Tibial artery (tissue), 4 donors: ENCODE data around the gene SLC4A8.
A peak's percentile ranks its signal among the peaks of the same experiment; 100 is the strongest.

Source experiments
- DNase-seq, 2 donors: peaks; one replicate each; pipeline ENCODE4 v3.0.0-alpha.2; 2019
- H3K27ac ChIP-seq, 2 donors: fragments of 200-600 bp; sonication (generic) in 1 of 2; 1 replicate in 1 of 2; 2 replicates in 1 of 2; pipeline ENCODE4 v1.5.1; 2018 to 2019; ENCODE audit warnings: mild to moderate bottlenecking in 1 of 2
- H3K27me3 ChIP-seq, 2 donors: fragments of 200-600 bp; sonication (generic) in 1 of 2; one replicate each; pipeline versions ENCODE4 v1.5.1 to v1.6.0; 2016 to 2019
- H3K36me3 ChIP-seq, 3 donors: fragments of 200-600 bp; sonication (generic) in 2 of 3; one replicate each; pipeline ENCODE4 v1.5.1; 2016 to 2019; ENCODE audit warnings: mild to moderate bottlenecking in 2 of 3
- H3K4me1 ChIP-seq, 4 donors: fragments of 200-600 bp; sonication (generic) in 2 of 4; 1 replicate in 3 of 4; 2 replicates in 1 of 4; pipeline ENCODE4 v1.5.1; 2016 to 2019
- H3K4me3 ChIP-seq, 2 donors: fragments of 200-600 bp; sonication (generic) in 1 of 2; 1 replicate in 1 of 2; 2 replicates in 1 of 2; pipeline ENCODE4 v1.5.1; 2018 to 2019; ENCODE audit warnings: mild to moderate bottlenecking in 2 of 2
- H3K9me3 ChIP-seq, 3 donors: fragments of 200-600 bp; sonication (generic) in 1 of 3; one replicate each; pipeline ENCODE4 v1.5.1; 2016 to 2019
- CTCF ChIP-seq, 2 experiments: fragments of 200-600 bp in 1 of 2; fragments of 450-650 bp in 1 of 2; IDR thresholded peaks; one replicate each; pipeline ENCODE4 v1.5.1; 2017 to 2019; ENCODE audit warnings: antibody characterized with exemption in 2 of 2, mild to moderate bottlenecking in 1 of 2, moderate library complexity in 1 of 2
- intact Hi-C: fragments of 100-400 bp; cut with DNase I; formaldehyde crosslinking; loops from one replicate; pipeline ENCODE4 v1.15.0; 2023; ENCODE audit warnings: low total_unique reads

Gene SLC4A8

GRCh38 chr12:51424094-51424661 is 453 bp upstream of the SLC4A8 start:
- no peaks in the 10 kb centered on the region for H3K9me3 ChIP-seq
- TF ChIP-seq CTCF (IDR thresholded peaks at IDR 0.05) = no peak
- no peak overlapping the region for H3K27ac ChIP-seq
- no peak for DNase-seq
- H3K4me3 ChIP-seq = peak overlapping the region; percentile 53 to 66
- intact Hi-C loops = no loop called here
- H3K36me3 ChIP-seq = no peaks in the 10 kb centered on the region
- H3K27me3 ChIP-seq = peaks cover 0 to 37% of the 10 kb centered on the region in 2 donors
- peaks cover 0 to 13% (median 9%) of the 10 kb centered on the region in 4 donors for H3K4me1 ChIP-seq

GRCh38 chr12:51428256-51428655 is 3.6 kb downstream of the SLC4A8 start:
- H3K27ac ChIP-seq = no peak overlapping the region
- H3K9me3 ChIP-seq = no peaks in the 10 kb centered on the region
- no peak overlapping the region for H3K4me3 ChIP-seq
- no peak for TF ChIP-seq CTCF (IDR thresholded peaks at IDR 0.05)
- H3K27me3 ChIP-seq = peaks cover 0 to 13% of the 10 kb centered on the region in 2 donors
- intact Hi-C loops = no loop called here
- no peak for DNase-seq
- peaks cover 0 to 13% (median 9%) of the 10 kb centered on the region in 4 donors for H3K4me1 ChIP-seq
- no peaks in the 10 kb centered on the region for H3K36me3 ChIP-seq

- Histone ChIP-seq H3K4me1 (peaks cover 0 to 6% (median 5%) of the 10 kb centered on the region in 4 donors), H3K27me3 (peaks cover 0 to 8% of the 10 kb centered on the region in 2 donors), H3K27ac (no peak overlapping the region), H3K36me3 (no peaks in the 10 kb centered on the region), H3K4me3 (no peak overlapping the region), H3K9me3 (no peaks in the 10 kb centered on the region)
- DNase-seq = no peak
- no peak for TF ChIP-seq CTCF (IDR thresholded peaks at IDR 0.05)
- intact Hi-C loops = no loop called here
Measured at GRCh38 chr12:51429700-51430099, 5.1 kb downstream of the SLC4A8 start.

GRCh38 chr12:51430196-51430895 is 5.7 kb downstream of the SLC4A8 start:
- no peaks in the 10 kb centered on the region for H3K9me3 ChIP-seq
- intact Hi-C loops = no loop called here
- no peak overlapping the region for H3K27ac ChIP-seq
- no peak overlapping the region for H3K4me3 ChIP-seq
- H3K27me3 ChIP-seq = peaks cover 0 to 2% of the 10 kb centered on the region in 2 donors
- no peak for DNase-seq
- H3K4me1 ChIP-seq = no peaks in the 10 kb centered on the region
- TF ChIP-seq CTCF (IDR thresholded peaks at IDR 0.05) = no peak
- H3K36me3 ChIP-seq = no peaks in the 10 kb centered on the region

GRCh38 chr12:51432921-51433320 is 8.3 kb downstream of the SLC4A8 start:
- Histone ChIP-seq H3K27ac (no peak overlapping the region), H3K9me3 (no peaks in the 10 kb centered on the region), H3K27me3 (no peaks in the 10 kb centered on the region), H3K36me3 (no peaks in the 10 kb centered on the region), H3K4me3 (no peak overlapping the region), H3K4me1 (no peaks in the 10 kb centered on the region)
- no peak for TF ChIP-seq CTCF (IDR thresholded peaks at IDR 0.05)
- no peak for DNase-seq
- intact Hi-C loops = no loop called here
